SK-N-MC (cell line): ENCODE measurements around the gene PRTG.

Experiments
- EZH2 ChIP-seq: fragments of 200-600 bp; sonication (generic); IDR thresholded peaks from one replicate; pipeline ENCODE4 v1.6.1; 2017; ENCODE audit warnings: antibody characterized with exemption
- FOXP2 ChIP-seq: optimal IDR thresholded peaks from 2 replicates; pipeline ENCODE3; 2011; ENCODE audit warnings: mild to moderate bottlenecking, moderate library complexity; ENCODE audit not compliant: insufficient read depth; ENCODE audit errors: extremely low read length, control extremely low read depth
- POLR2AphosphoS5 ChIP-seq: IDR thresholded peaks from 2 replicates; pipeline ENCODE4 v1.6.1; 2012; ENCODE audit warnings: mild to moderate bottlenecking, low read depth, low read length, borderline replicate concordance

- TF ChIP-seq EZH2 = no peak
- TF ChIP-seq POLR2AphosphoS5 = no peak
- TF ChIP-seq FOXP2 = no peak
Observed at GRCh38 chr15:55619783-55620182, 123.2 kb downstream of the PRTG start.
